Activated gamma-delta T cell treated with anti-CD3 and anti-CD28 coated beads, Interleukin-2, amount 50 U/mL, for 16 hours (primary cell): ENCODE data around the gene FIGLA.

Source experiments
- DNase-seq: peaks from one replicate; pipeline ENCODE4 v3.0.0-alpha.2; 2020; ENCODE audit warnings: low read depth

FIGLA gene

DNA sequence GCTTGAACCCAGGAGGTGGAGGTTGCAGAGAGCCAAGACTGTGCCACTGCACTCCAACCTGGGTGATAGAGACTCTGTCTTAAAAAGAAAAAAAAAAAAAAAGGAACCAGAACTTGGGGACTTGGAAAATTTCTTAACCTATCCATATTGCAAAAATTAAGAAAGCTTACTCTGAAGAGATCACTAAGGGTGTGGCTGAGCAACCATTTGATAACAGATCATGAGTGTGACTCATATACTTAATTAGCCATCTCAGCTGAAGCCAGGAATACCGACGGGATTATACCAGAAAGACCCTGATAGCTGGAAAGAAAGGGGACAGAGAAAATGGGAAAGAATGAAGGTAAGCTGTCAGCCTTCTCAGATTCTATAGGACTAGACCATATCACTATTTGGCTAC is 15.3 kb downstream of the FIGLA start:
- DNase-seq = no peak

DNA sequence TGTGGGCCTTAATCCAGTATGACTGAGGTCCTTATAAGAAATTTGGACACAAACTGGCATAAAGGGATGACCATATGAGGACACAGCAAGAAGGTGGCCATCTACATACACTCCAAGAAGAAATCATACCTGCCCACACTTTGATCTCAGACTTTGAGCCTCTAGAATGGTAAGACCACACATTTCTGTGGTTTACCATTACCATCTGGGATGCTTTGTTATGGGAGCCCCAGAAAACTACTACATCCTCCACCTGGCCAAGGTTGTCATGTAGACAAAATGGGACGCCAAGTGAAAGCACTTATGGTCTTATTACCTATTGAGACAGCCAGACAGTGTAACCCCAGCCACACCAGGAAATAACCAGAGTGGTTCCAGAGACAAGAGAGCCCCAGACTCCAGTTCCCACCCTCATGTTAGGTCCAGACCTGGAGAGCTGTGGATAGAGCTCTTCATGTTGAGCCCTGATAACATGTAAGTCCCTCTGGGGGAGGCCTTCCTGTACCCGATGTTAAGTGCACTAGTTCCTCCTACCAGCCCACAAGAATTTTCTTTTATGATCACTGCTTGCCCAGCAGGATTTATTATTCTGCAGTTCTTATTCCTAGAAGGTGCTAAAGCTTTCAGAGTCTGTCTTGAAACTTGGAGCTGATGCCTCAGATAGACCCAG is 17.8 kb downstream of the FIGLA start:
- no peak for DNase-seq

DNA sequence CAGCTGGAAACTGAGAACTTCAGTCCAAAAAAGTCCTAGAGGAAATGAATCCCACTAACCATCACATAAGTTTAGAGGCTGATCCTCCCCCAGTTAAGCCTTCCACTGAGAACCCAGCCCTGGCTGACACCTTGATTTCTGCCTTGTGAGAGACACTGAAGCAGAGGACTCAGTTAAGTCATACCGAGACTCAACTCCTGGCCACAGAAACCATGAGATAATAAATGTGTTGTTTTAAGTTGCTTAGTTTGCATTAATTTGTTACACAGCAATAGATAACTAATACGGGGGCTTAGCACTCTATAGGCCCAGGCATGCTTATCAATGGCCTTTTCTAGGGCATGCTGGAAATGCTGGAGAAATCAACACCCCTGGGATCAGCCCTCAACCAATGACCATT is 19.0 kb downstream of the FIGLA start:
- no peak for DNase-seq

DNA sequence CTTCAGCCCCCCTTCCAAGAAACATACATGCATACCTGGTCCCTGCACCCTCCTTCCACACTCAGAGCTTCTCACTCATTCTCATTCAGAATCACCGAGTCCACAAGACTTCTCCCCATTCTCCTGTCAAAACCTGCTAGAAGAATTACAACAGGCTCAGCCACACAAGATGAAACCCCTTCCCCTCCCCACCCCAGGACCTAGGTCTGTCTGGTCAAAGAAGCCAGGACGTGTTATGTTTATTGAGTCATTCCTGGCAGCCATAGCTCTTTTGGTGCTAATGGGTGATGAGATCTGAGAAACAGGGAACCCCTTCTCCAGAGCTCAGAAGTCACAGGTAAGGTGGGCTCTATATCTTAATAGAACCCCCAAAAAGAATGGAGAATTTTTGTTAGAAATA is 21.0 kb downstream of the FIGLA start:
- DNase-seq = no peak

DNA sequence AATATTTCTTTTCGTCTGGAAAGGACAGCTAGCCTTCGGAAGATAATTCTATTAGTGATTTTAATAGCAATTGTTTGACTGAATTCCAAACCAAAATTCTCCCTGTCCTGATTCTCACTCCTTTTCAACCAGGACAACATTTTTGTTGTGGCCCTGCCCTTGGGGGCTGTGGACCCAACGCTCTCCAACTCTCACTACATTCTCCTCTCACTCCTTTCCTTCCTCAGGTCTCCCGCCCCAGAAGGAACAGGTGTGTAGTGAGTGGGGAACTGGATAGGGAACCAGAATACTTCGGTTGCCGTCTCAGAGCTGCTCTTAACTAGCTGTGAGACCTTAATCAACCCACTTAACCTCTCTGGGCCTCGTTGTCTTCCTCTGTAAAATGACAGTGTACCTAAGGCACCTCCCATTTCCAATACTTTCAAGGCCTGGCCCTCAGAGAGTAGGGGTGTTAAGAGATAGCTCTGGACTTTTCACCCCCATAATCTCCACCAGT is 21.8 kb downstream of the FIGLA start:
- no peak for DNase-seq

DNA sequence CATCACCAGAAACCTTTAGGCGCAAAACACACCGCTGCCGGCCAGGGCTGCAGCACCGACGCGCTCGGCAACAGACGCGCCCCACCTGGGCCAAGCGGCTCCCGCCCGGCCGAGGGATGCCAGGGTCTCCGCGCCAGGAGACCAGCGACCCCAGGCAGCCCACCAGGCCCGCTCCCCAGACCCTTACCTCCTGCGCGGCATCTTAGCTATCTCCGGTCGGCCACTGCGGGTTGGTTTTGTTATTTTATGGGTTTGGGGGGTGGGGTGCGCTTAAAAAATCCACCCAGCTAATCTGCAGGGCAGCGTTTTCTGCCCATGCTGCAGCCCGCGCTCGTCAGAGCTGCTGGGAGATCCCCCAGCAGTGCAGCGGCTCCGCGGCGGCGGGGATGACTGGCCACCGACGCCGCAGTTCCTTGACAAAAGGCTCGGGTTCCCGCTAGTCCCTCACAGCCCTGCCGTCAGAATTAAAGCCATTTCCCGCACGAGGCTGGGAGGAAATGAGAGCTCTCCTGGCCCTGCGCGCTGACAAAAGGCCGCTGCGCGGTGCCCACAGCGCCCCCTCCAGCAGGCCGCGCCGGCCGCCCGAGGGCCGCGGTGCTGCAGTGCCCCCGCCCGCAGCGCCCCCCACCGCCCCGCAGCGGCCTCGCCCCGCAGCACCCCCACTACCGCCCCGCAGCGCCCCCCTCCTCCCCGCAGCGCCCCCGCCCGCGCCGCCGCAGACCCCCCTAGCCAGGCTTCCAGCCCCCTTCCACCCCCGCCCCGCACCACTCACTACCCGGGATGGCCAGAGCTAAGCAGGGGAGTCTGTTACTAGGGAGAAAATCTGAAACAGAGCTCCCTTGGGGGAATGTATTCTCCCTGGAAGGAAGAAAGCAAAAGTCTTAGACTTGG is 22.5 kb downstream of the FIGLA start, which contains the start of gene ADD2:
TSS of gene ADD2 (minus strand) at position 502 of the 891 bp plus-strand sequence. CDS start 61,792 bp downstream, outside the sequence.
- DNase-seq = no peak

DNA sequence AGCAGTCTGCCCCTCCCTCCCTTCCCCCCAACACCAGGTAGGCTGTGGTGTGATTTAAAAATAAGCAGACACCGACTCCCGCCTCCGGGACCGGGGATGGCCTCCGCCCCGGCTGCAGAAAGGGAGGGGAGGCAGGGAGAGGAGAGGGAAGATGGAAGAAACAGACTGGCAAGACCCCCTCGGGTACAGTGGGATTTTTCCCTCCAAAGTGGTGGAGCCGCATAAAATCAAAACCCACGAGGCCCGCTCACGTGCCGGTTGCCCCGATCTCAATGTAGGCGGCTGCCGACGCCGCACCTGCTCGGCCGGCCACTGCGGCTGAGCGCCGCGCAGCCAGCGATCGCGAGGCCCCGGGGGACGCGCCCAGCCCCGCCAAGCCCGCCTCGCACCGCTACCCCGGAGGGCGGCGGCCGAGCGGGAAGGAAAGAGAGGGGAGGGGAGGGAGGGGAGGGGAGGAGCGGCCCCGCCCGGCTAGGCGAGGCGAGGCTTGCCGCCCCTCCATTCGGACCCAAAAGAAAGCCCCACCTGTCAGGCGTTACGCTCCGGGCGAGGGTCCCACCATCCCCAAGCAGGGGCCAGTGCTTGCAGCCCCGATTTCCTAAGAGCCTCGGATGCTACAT is 23.3 kb downstream of the FIGLA start:
- no peak for DNase-seq

DNA sequence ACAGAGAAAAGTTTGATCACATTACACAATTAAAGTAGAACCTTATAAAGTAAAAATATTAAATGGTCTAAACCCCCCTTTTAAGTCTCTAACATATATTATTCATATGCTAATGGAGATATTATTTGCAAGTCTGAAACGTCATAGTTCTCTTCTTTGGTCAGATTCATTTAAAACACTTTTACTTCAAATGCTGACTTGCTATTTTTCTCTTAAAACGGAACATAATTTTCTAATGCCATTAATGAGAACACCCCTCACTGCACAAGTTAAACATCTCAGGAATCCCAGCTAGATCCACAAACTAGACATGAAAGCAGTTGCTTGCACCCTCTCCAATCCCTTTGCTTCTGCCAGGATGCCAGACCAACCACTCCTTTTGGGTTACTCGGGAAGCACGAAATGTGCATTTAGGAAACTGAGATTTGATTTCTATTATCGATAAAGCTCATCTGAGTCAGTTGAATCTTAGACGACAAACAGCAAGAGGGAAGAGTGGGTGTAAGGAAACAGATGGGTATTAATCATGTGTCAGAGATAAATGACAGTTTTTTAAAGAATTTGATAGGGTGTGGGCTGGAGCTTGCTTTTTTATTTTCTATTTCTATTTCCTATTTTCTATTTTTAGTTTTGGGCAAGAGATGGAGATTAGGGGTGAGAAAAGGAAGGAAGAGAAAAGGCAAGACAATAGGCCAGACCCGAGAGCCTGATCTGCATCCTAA is 23.9 kb downstream of the FIGLA start:
- DNase-seq = no peak

DNA sequence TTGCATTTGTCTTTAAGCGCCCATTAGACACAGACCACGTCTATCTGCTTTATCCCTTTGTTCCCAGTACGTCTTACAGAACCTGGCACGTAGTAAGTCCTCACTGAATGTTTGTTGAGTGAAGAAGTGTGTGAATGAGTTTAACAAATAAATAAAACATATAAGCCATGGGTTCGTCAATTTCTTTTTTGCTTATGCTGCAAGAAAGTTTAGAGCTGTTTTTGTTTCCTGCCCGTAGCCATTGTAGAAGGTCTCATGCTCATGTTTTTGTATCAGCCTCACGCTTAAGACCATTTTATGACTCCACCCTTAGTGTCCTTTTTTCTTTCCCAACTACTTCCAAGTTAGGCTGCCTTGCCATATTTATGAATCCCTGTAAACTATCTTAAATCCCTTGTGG is 24.9 kb downstream of the FIGLA start:
- no peak for DNase-seq

DNA sequence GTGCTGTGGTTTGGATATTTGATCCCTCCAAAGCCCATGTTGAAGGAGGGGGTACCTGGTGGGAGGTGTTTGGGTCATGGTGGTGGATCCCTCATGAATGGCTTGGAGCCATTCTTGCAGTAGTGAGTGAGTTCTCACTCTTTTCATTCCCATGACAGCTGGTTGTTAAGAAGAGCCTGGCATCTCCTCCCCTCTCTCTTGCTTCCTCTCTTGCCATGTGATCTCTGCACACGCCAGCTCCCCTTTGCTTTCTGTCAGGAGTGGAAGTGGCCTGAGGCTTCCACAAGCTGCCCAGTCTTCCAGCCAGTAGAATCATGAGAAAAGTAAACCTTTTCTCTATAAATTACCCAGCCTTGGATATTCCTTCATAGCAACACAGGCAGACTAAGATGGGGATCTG is 31.0 kb downstream of the FIGLA start:
- DNase-seq = no peak

DNA sequence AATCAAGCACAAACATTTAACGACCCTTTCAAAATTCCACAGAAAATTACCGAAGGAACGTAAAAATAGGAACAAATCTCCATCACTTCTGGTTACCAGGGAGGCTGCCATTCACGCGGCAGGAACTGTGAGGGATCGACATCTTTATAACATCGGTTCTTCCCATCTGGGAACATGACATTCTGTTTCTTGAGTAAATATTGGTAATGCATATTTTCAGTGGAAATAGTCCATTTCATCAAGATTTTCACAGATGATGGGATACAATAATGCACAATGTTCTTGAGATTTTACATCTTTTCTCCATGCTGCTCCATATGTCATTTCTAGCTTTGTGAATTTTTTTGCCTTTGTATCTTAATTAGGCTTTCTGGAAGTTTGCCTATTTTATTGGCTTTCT is 32.5 kb downstream of the FIGLA start:
- DNase-seq = no peak

DNA sequence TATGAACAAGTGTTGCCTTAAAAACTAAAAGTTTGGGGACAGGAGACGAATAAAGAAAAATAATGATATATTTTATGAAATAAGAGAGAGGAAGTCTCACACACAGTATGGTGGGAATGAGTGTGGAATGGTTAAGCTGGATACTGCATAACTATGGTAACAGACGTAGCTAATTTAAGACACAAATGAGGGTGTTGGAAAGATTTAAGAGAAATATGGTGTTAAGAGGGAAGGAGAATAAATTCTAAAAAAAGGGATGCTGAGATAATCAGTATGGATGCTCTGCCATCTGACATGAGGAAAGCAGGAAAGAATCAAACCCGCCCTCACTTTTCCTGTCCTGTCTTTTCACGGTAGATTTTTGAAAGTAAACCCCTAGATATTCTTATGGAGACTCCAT is 33.1 kb downstream of the FIGLA start:
- DNase-seq = no peak

DNA sequence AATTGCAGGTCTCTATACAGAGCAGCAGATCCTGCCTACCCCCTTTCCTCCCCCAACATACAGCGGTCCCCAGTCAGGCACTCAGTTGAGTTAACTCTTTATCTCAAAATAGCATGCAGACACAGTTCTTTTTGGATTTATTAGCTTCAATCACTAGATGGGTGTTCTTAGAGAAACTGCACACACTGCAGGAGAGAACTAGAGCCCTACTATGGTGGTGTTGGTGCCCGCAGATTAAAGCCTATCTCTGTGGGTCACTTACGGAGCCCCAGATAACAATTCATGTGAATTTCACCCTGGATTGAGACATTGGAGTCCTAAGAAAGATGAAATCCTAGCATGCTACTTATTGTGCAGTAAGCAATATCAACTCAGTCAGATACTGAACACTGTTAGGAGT is 34.3 kb downstream of the FIGLA start:
- DNase-seq = no peak

DNA sequence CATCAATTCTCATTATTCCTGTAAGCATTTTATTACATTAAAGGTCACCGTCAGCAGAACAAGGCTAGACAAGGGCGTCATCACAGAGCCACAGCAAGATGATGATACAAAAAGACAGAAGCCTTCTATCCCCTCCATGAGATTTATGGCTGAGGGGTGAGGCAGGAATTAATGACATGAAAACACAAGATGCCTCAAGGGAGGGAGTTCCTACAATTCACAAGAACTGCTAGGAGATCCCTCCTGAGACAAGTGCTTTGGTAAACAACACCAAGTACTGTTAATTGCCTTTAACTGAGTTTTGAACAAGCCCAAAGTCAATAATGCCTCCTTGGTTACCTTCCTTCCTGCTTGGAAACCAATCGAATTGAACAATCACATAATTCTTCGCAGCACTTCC is 36.5 kb downstream of the FIGLA start:
- DNase-seq = no peak

DNA sequence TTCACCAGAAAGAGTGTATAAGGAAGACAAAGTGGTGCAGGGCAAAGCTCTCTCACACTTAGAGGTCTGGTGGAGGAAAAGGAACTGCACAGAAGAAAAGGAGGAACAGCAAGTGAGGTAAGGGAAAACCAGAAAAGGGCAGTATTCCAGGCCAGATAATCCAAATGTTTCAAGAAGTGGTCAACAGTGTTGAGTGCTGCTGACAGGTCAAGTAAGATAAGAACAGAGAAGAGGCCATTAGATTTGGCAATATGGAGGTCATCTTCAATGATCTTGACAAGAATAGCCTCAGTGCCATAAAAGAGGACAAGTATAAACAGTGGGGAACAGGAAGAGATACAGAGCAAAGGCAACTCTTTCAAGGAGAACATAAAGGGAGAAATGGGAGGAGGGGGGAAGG is 37.4 kb downstream of the FIGLA start:
- DNase-seq = no peak

DNA sequence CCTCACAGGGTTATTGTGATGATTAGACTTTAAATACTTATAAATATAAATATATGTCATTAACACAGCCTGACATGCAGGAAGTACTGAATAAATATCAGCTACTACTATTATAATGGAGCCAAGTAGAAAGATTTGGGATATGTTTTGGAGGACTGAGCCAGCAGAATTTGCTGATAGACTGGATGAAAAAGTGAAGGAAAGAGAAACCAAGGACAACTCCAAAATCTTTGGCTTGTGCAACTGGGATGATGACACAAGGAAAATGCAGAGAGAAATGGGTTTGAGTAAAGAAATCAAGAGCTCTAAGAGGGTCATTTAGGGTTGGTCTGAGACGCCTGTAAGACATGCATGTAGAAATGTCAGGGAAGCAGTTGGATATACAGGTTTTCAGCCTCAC is 38.0 kb downstream of the FIGLA start:
- DNase-seq = no peak

DNA sequence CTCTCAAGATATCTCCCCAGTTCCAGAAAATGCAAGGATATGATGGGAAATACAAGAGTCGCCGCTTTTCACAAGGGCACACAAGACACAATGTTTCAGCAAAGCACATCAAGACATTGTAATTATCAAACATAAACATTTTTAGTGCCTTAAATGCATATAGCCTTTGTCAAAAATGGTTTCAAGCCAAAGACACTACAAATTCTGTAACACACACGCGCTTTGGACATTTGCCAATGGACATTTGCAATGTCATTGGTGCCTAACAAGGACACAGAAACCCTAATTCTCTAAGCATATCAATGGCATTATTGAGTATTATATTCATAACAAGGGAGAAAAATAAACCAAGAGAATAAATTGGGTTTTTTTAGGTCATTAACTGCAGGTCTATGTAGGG is 38.6 kb downstream of the FIGLA start:
- no peak for DNase-seq

DNA sequence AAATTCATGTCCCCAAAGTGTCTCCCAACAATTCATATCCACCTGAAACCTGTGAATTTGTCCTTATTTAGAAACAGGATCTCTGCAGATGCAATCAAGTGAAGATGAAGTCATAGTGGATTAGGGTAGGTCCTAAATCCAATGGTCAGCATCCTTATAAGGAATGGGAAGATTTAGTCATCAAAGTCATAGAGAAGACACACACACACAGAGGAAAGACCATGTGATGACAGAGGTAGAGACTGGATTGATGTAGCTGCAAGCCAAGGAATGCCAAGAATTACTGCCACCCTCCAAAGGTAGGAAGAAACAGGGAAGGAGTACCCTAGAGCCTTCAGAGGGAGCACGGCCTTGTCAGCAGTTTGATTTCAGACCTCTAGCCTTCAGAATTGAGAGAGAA is 40.1 kb downstream of the FIGLA start:
- DNase-seq = no peak

DNA sequence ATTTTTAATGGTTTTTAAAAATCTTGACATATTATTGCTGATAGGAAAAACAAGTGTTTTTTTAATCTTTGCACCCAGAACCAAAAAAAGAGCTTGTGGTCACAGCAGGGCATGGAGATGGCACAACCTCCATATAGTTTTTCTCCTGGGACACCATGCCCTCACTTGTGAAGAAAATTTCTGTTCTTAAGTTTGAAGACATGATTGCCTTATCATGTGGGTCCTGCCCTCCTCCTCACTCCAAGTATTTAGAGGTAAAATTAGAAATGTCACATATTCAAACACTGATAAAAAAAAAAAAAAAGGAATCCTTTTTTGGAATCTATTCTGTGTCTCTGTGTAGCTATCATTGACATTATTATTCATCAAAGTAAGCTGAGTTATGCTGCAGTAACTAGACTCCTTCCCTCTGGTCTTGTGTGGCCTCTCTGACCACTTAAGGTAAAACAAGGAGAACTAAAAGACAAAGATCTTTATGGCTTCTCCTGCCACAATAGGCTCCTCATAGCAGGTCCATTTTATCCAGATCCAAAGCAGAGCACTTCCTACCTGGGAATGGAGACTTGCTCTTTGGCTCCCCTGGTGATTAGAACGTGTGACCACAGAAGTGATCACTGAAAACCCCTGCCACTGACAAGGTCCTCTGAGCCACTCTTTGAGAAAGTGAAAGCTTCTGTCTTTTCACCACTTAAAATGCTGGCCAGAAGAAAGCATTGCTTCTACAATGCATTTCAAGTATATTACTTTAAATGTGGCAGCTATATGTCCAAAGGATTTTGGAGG is 42.2 kb downstream of the FIGLA start:
- no peak for DNase-seq

DNA sequence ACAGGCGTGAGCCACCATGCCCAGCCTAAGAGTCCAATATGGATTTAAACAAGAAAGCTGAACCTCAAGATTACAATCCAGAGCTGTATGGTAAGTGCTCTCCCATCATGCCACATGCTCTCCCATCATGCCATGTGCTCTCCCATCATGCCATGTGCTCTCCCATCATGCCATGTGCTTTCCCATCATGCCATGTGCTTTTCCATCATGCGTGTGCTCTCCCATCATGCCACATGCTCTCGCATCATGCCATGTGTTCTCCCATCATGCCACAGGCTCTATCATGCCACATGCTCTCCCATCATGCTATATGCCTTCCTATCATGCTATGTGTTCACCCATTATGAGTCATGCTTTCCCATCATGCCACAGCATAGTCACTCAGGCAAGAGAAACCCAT is 43.2 kb downstream of the FIGLA start:
- DNase-seq = no peak
